Fibroblast of the aortic adventitia (primary cell): ENCODE data around the gene GTF3C5. TPM values are rescaled to one million over a fixed set of nuclear protein-coding genes. Genes with fewer than 3 reads are reported as not detected.

ENCODE experiments used
- DNase-seq: peaks from one replicate; pipeline ENCODE4 v3.0.0-alpha.2; 2010; ENCODE audit warnings: low read depth
- H3K4me3 ChIP-seq: 2 replicates; pipeline ENCODE4 v1.5.1; 2011; ENCODE audit warnings: low read depth, mild to moderate bottlenecking, control low read depth, low read length, moderate library complexity
- small RNA-seq: library from RNA; depleted of rRNA; stranded (forward); fragments of <200 nt; gene quantifications from one replicate; pipeline ENCODE3, GENCODE V24; 2012
- total RNA-seq: library from RNA; depleted of rRNA; stranded (reverse); fragments of >200 nt; gene quantifications from 2 replicates; pipeline ENCODE4 v1.2.3, GENCODE V29; 2012; ENCODE audit warnings: low replicate concordance
- TF ChIP-seq, protein P1 (sequence below): IDR thresholded peaks from 2 replicates; pipeline ENCODE4 v1.5.1; 2011; ENCODE audit warnings: mild to moderate bottlenecking, low read length, control low read depth, inconsistent platforms; ENCODE audit not compliant: insufficient read depth

GTF3C5 gene
- total RNA-seq, 1 donor = 33.9 TPM

DNA sequence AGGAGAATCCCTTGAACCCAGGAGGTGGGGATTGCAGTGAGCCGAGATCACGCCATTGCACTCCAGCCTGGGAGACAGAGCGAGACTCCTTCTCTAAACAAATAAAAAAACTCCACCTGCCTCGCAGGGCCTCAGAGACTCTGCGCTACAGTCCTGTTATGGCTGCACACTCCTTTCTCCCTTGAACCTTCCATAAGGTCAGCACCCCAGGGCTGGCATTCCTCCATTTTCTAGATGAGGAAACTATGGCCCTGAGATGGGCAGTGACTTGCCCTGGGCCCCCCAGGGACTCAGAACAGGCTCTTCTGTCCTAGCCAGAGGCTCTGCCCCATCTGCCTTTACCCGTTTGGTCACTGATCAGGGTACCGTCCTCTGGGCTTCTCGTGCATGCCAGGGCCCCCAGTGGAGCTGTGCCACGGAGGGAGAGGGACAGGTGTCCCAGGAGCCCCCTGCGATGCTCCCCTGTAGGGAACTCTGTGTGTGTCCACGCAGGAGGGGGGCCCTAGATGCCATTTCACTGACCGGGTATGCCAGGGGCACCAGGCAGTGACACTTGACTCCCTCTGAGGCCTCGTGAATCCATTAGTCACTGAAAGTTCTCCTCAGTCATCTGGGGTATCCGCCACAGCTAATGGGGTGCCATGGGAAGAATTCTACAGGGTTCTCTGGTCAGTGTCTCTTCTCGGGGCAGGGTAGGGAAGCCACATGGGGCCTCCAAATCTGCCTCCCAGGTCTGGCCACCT, 74.1 kb downstream of the GTF3C5 start:
- TF ChIP-seq, protein P1, sequence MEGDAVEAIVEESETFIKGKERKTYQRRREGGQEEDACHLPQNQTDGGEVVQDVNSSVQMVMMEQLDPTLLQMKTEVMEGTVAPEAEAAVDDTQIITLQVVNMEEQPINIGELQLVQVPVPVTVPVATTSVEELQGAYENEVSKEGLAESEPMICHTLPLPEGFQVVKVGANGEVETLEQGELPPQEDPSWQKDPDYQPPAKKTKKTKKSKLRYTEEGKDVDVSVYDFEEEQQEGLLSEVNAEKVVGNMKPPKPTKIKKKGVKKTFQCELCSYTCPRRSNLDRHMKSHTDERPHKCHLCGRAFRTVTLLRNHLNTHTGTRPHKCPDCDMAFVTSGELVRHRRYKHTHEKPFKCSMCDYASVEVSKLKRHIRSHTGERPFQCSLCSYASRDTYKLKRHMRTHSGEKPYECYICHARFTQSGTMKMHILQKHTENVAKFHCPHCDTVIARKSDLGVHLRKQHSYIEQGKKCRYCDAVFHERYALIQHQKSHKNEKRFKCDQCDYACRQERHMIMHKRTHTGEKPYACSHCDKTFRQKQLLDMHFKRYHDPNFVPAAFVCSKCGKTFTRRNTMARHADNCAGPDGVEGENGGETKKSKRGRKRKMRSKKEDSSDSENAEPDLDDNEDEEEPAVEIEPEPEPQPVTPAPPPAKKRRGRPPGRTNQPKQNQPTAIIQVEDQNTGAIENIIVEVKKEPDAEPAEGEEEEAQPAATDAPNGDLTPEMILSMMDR = no peak
- DNase-seq = no peak
- no peak overlapping the region for H3K4me3 ChIP-seq

DNA sequence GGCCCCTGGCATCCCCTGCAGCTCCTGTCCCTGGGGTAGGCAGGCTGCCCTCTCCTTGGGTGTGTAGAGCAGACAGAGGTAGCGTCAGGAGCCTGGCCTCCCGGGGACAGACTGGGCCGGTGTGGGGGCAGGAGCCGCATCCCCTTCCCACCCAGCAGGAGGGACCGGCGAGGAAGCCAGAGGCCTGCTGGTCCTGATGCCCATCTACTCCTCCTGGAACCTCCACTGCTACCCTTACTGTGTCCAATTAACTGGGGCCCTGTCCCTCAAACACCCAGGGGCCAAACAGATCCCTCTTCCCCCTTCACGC, 74.6 kb downstream of the GTF3C5 start:
- TF ChIP-seq, protein P1 = no peak
- H3K4me3 ChIP-seq = no peak overlapping the region
- no peak for DNase-seq

DNA sequence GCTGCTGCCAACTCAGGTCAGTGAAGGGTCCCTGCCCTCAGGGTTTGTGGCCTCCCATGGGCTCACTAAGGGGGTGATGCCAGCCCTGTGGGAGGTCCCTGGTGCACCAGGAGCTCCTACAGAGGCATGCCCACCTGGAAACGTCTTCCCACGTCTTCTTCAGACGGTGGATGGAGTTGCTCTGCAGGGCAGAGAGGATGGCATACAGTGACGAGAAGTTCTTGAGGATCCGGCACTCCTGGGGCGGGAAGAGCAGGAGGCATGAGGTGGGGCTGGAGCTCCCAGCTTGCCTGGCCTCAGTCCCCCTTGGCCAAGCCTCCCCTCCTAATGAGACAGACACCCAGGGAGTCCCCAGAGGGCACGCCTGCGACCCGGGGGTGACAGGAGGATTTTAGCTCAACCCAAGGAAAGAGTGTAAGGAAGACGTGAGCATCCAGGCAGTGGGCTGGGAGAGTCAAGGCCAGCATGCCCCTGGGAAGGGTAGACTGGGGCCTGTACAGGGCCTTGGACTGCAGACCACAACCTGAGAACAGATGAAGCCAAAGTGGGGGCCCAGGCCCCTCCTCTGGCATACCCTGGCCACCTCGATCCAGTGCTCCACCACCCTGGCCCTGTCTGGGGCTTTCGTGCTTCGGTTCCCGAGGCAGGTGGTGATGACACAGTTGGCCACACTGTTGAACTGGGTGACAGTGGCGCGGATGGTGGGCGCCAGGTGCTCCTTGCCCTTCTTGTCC, 75.9 kb downstream of the GTF3C5 start:
- H3K4me3 ChIP-seq = no peak overlapping the region
- no peak for DNase-seq
- TF ChIP-seq, protein P1 = no peak

DNA sequence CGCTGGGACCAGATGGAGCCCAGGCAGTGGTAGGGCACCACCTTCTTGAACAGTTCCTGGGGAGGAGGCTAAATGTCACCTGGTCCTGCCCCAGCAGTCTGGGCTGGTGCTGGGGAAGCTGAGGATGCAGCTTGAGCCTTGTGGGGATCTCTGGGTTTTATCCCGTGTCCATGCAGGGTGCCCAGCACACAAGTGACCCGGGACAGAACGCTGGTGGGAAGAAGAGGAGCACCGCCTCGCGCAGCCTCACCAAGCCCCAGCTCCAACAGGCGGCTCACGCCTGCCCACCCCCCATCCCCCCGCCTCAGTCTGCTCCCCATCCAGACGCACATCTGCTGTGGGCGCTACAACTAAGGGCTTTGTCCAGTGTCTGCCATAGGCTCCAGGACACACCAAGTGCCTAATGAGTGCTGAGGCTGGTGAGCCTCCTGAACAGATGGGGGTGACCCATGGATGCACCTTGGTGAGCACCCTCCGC, 76.5 kb downstream of the GTF3C5 start:
- no peak for DNase-seq
- TF ChIP-seq, protein P1 = no peak
- no peak overlapping the region for H3K4me3 ChIP-seq

Small RNA genes within 50 kb of the gene (small RNA-seq; reads per million reads assigned to genes)
- gene MIR6877 = 3.6 reads per million, percentile 84 among the genes with 10 or more reads in this experiment

Other genes with a start within 250 kb of the GTF3C5 start
- 0.18 TPM in 1 of 2 replicates, not detected in the other for gene AK8, start 152.7 kb upstream of the GTF3C5 start, total RNA-seq
- 0.74 and 2.7 TPM in 2 replicates for gene SPACA9, start 152.1 kb upstream of the GTF3C5 start, total RNA-seq
- gene TSC1, start 86.4 kb upstream of the GTF3C5 start, total RNA-seq = 56.0 and 70.7 TPM in 2 replicates
- gene GFI1B, start 52.3 kb upstream of the GTF3C5 start, total RNA-seq = not detected in 2 replicates
- 0.27 TPM in 1 of 2 replicates, not detected in the other for gene CEL, start 31.0 kb downstream of the GTF3C5 start, total RNA-seq
- gene RALGDS, start 90.2 kb downstream of the GTF3C5 start, total RNA-seq = 4.3 and 15.6 TPM in 2 replicates
- gene GBGT1, start 132.9 kb downstream of the GTF3C5 start, total RNA-seq = 0.98 and 1.6 TPM in 2 replicates
- gene OBP2B, start 178.3 kb downstream of the GTF3C5 start, total RNA-seq = not detected in 2 replicates
- not detected in 2 replicates for gene ABO, start 244.2 kb downstream of the GTF3C5 start, total RNA-seq